Measurements from ENCODE around the gene TMPRSS4. TPM values are rescaled to one million over a fixed set of nuclear protein-coding genes. Genes with fewer than 3 reads are reported as not detected.

TMPRSS4 gene
- total and polyA plus RNA-seq, 2 donors (not counting 1 experiment from before 2014, with no cell fraction given), result not detected

DNA sequence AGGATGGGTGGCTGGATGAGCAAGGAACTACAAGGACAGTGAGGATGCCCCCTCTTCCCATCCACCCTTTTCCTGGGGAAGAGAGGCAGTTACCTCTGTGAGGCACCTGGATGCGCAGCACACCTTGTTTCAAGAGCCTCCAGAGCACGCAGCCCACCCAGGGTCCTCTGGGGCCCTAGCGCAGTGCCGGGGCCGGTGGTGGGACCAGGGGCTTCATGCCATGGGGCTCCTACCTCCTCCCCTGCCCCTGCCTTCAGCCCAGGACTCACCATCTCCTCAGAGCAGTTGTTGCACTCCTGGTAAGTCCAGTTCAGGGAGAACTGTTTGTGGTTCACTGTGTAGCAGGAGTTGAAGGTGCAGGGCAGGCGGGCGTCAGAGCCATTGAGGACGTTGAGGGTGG lies 91.4 kb downstream of the TMPRSS4 start:
- no peak overlapping the region for H3K4me3 ChIP-seq (ENCODE audit: control extremely low read depth in 1 of 5, extremely low read depth in 1 of 5, insufficient read depth in 1 of 5, low read depth in 2 of 5, low read length in 4 of 5)
- Mint-ChIP-seq H3K4me1 (peaks cover 3% of the 10 kb centered on the region), H3K4me3 (no peak overlapping the region), H3K27ac (no peak overlapping the region), H3K27me3 (peaks cover 36% of the 10 kb centered on the region), H3K9me3 (ENCODE audit: insufficient read depth) (no peaks in the 10 kb centered on the region)
- no peaks in the 10 kb centered on the region for H3K9me3 ChIP-seq (ENCODE audit: control extremely low read depth in 1 of 3, control insufficient read depth in 2 of 3, insufficient read depth in 1 of 3, low read length in 2 of 3)
- no peak for ATAC-seq (ENCODE audit: low read depth)
- peaks cover 0 to 5% of the 10 kb centered on the region in 2 donors for H3K4me1 ChIP-seq (ENCODE audit: control insufficient read depth in 2 of 2, insufficient read depth in 2 of 2, low read length in 2 of 2)
- no peaks in the 10 kb centered on the region for H4K20me1 ChIP-seq (ENCODE audit: control insufficient read depth, insufficient read depth, low read length, poor library complexity, severe bottlenecking)
- intact Hi-C loops (cut with micrococcal nuclease), result no loop called here
- H3K36me3 ChIP-seq (replicated peaks in 1 of 2; ENCODE audit: control extremely low read depth in 1 of 2, control insufficient read depth in 1 of 2, extremely low read depth in 1 of 2, insufficient read depth in 2 of 2, low read length in 1 of 2), result no peaks in the 10 kb centered on the region
- no peak overlapping the region for H3K27ac ChIP-seq (ENCODE audit: low read length in 2 of 2)
- no peak overlapping the region for H3K4me2 ChIP-seq (replicated peaks; ENCODE audit: low read depth, low read length, poor library complexity, severe bottlenecking)
- DNase-seq, result no peak
- ChIA-PET CTCF (interaction anchor here (1.0 to 8.8 kb wide), 3 partner anchors 23 to 827 kb away, joined by 3 to 96 read pairs (median 63); no protein-coding TSS in a partner anchor), POLR2A (no interaction called here)
- no peak overlapping the region for H2AFZ ChIP-seq (ENCODE audit: insufficient read depth, low read depth, low read length, poor library complexity, severe bottlenecking)
- WGBS (ENCODE audit: insufficient coverage), result 88% methylated on average over 8 of the region's 8 CpGs
- H3K9ac ChIP-seq (ENCODE audit: low read length), result no peak overlapping the region
- H3K79me2 ChIP-seq (ENCODE audit: control insufficient read depth, insufficient read depth, low read length), result no peaks in the 10 kb centered on the region
- TF ChIP-seq, protein P1, sequence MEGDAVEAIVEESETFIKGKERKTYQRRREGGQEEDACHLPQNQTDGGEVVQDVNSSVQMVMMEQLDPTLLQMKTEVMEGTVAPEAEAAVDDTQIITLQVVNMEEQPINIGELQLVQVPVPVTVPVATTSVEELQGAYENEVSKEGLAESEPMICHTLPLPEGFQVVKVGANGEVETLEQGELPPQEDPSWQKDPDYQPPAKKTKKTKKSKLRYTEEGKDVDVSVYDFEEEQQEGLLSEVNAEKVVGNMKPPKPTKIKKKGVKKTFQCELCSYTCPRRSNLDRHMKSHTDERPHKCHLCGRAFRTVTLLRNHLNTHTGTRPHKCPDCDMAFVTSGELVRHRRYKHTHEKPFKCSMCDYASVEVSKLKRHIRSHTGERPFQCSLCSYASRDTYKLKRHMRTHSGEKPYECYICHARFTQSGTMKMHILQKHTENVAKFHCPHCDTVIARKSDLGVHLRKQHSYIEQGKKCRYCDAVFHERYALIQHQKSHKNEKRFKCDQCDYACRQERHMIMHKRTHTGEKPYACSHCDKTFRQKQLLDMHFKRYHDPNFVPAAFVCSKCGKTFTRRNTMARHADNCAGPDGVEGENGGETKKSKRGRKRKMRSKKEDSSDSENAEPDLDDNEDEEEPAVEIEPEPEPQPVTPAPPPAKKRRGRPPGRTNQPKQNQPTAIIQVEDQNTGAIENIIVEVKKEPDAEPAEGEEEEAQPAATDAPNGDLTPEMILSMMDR (IDR thresholded peaks at IDR 0.05), result no peak
- TF ChIP-seq EZH2 (IDR thresholded peaks at IDR 0.05; ENCODE audit: borderline replicate concordance, insufficient read depth, low read depth, low read length, poor library complexity, severe bottlenecking), result no peak
- peaks cover 0 to 13% (median 1%) of the 10 kb centered on the region in 4 experiments for H3K27me3 ChIP-seq (replicated peaks in 1 of 4; ENCODE audit: control extremely low read depth in 1 of 4, control insufficient read depth in 3 of 4, insufficient read depth in 4 of 4, low read length in 3 of 4)

DNA sequence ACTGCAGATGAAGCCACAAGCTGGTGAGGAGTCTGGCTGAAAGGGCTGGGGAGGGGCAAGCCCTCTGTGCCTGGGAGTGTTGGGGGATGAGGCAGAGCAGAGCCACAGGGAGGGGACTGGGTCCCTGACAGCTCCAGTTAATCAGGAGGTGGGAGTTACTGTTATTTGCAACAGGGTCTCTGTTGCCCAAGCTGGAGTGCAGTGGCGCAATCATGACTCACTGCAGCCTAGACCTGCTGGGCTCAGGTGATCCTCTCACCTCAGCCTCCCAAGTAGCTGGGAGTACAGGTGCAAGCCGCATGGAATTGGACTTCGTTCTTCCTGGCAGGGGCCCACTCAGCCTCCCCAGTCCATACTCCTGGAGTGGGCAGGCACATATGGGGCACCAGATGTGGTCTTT lies 91.9 kb downstream of the TMPRSS4 start:
- Histone ChIP-seq H4K20me1 (ENCODE audit: control insufficient read depth, insufficient read depth, low read length, poor library complexity, severe bottlenecking) (no peaks in the 10 kb centered on the region), H3K4me2 (replicated peaks; ENCODE audit: low read depth, low read length, poor library complexity, severe bottlenecking) (no peak overlapping the region), H3K9me3 (ENCODE audit: control extremely low read depth in 1 of 3, control insufficient read depth in 2 of 3, insufficient read depth in 1 of 3, low read length in 2 of 3) (no peaks in the 10 kb centered on the region), H3K9ac (ENCODE audit: low read length) (no peak overlapping the region), H3K36me3 (replicated peaks in 1 of 2; ENCODE audit: control extremely low read depth in 1 of 2, control insufficient read depth in 1 of 2, extremely low read depth in 1 of 2, insufficient read depth in 2 of 2, low read length in 1 of 2) (no peaks in the 10 kb centered on the region), H3K27ac (ENCODE audit: low read length in 2 of 2) (no peak overlapping the region), H3K4me1 (ENCODE audit: control insufficient read depth in 2 of 2, insufficient read depth in 2 of 2, low read length in 2 of 2) (peaks cover 0 to 5% of the 10 kb centered on the region in 2 donors), H3K4me3 (ENCODE audit: control extremely low read depth in 1 of 5, extremely low read depth in 1 of 5, insufficient read depth in 1 of 5, low read depth in 2 of 5, low read length in 4 of 5) (no peak overlapping the region), H2AFZ (ENCODE audit: insufficient read depth, low read depth, low read length, poor library complexity, severe bottlenecking) (no peak overlapping the region), H3K27me3 (replicated peaks in 1 of 4; ENCODE audit: control extremely low read depth in 1 of 4, control insufficient read depth in 3 of 4, insufficient read depth in 4 of 4, low read length in 3 of 4) (peaks cover 0 to 13% (median 1%) of the 10 kb centered on the region in 4 experiments), H3K79me2 (ENCODE audit: control insufficient read depth, insufficient read depth, low read length) (no peaks in the 10 kb centered on the region)
- WGBS (ENCODE audit: insufficient coverage), result 89% methylated on average over 3 of the region's 3 CpGs
- Mint-ChIP-seq H3K4me1 (peaks cover 3% of the 10 kb centered on the region), H3K9me3 (ENCODE audit: insufficient read depth) (no peaks in the 10 kb centered on the region), H3K27me3 (peaks cover 39% of the 10 kb centered on the region), H3K4me3 (no peak overlapping the region), H3K27ac (no peak overlapping the region)
- TF ChIP-seq EZH2 (IDR thresholded peaks at IDR 0.05; ENCODE audit: borderline replicate concordance, insufficient read depth, low read depth, low read length, poor library complexity, severe bottlenecking), result no peak
- TF ChIP-seq, protein P1 (IDR thresholded peaks at IDR 0.05), result no peak
- intact Hi-C loops (cut with micrococcal nuclease), result no loop called here
- no peak for ATAC-seq (ENCODE audit: low read depth)
- ChIA-PET POLR2A (no interaction called here), CTCF (interaction anchor here (1.0 to 8.8 kb wide), 4 partner anchors 16 to 827 kb away, joined by 3 to 96 read pairs (median 33); no protein-coding TSS in a partner anchor)
- DNase-seq, result no peak

All from B cell (primary cell).